Ectodermal cell (in vitro differentiated cells): ENCODE data around the gene CALML4.

Experiments used
- H3K27ac ChIP-seq: 2 replicates; pipeline ENCODE4 v1.7.0; 2013; ENCODE audit warnings: mild to moderate bottlenecking, low read depth, low read length; ENCODE audit not compliant: insufficient read depth, poor library complexity, severe bottlenecking
- H3K27me3 ChIP-seq: 2 replicates; pipeline ENCODE4 v1.7.0; 2013; ENCODE audit warnings: mild to moderate bottlenecking, low read length; ENCODE audit not compliant: insufficient read depth, control insufficient read depth, poor library complexity, severe bottlenecking
- H3K36me3 ChIP-seq: one replicate; pipeline ENCODE4 v1.7.0; 2013; ENCODE audit warnings: low read length; ENCODE audit not compliant: control insufficient read depth, insufficient read depth
- H3K4me1 ChIP-seq: one replicate; pipeline ENCODE4 v1.7.0; 2013; ENCODE audit warnings: low read length; ENCODE audit not compliant: control insufficient read depth, insufficient read depth
- H3K4me3 ChIP-seq: 2 replicates; pipeline ENCODE4 v1.7.0; 2013; ENCODE audit warnings: low read depth, low read length, control low read depth; ENCODE audit not compliant: insufficient read depth
- H3K9me3 ChIP-seq: 2 replicates; pipeline ENCODE4 v1.7.0; 2013; ENCODE audit warnings: mild to moderate bottlenecking, low read length, moderate library complexity; ENCODE audit not compliant: control insufficient read depth
- WGBS, 2 experiments: methylation state at CpG; one replicate each; pipeline ENCODE4 v1.1.7; 2013; ENCODE audit warnings: missing lambda C conversion rate in 2 of 2; 5-methylcytosine and 5-hydroxymethylcytosine counted together

CALML4 gene

DNA sequence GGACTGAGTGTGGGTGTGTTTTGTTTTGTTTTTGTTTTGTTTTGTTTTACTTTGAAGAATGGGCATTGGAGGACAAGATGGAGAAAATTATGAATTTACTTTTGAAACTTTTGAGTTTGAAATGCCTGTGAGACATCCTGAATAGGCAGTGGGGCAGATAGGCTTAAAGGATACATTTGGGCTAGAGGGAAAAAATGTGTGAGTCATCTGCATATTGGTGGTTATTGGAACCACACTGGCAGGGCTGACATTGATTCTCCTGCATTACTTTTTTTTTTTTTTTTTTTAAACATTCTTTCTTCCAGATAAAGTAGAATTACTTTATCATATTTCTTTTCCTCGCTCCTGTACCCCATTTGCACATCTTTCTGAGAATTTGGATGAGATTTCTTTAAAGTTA, 56.1 kb downstream of the CALML4 start:
- H3K9me3 ChIP-seq = no peaks in the 10 kb centered on the region
- no CpG with 5 or more reads among the region's 1 CpG for WGBS, 2 experiments
- H3K4me1 ChIP-seq = no peaks in the 10 kb centered on the region
- H3K27me3 ChIP-seq = no peaks in the 10 kb centered on the region
- no peak overlapping the region for H3K27ac ChIP-seq
- H3K4me3 ChIP-seq = no peak overlapping the region
- H3K36me3 ChIP-seq = peaks cover 5% of the 10 kb centered on the region

DNA sequence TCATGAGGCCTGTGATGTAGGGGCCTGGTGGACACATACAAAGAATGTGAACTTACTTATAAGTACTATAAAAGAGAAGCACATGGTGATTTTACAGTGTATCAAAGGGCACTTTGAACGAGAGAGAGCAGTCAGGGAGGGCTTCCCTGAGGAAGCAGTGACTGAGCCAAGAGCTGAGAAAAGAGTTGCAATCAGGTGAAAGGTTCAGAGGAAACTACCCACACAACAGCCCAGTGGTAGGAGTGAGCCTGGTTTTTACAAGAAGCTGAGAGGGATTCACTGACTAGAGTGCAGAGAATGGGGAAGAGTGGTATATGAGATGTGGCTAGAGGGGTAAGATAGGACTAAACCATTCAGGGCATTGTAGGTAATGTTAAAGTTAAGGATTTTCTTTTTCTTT, 57.1 kb downstream of the CALML4 start:
- no peaks in the 10 kb centered on the region for H3K4me1 ChIP-seq
- peaks cover 5% of the 10 kb centered on the region for H3K36me3 ChIP-seq
- H3K27ac ChIP-seq = no peak overlapping the region
- no peak overlapping the region for H3K4me3 ChIP-seq
- 83 to 96% methylated on average over 1 of the region's 1 CpG for WGBS, 2 experiments
- H3K9me3 ChIP-seq = no peaks in the 10 kb centered on the region
- H3K27me3 ChIP-seq = no peaks in the 10 kb centered on the region

DNA sequence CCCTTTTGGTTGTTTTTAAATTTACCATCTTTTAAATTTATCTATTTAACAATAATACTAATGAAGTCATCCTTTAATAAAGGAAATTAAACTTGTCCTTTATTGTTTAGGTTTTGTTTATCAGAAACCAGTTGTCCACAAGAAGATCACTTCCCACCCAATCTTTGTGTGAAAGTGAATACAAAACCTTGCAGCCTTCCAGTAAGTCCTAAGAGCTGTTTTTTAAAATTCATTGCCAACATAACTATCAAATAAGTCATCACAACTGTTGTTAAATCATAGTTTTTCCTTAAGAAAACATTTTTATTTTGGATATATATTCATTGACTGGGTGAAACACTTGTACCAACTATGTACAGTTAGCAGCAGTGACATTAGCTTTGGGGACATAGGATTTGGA, 59.4 kb downstream of the CALML4 start:
- Histone ChIP-seq H3K36me3 (peaks cover 5% of the 10 kb centered on the region), H3K4me3 (no peak overlapping the region), H3K9me3 (no peaks in the 10 kb centered on the region), H3K27ac (no peak overlapping the region), H3K27me3 (no peaks in the 10 kb centered on the region), H3K4me1 (no peaks in the 10 kb centered on the region)

- no CpG with 5 or more reads among the region's 1 CpG for WGBS, 2 experiments
- Histone ChIP-seq H3K4me3 (no peak overlapping the region), H3K27ac (no peak overlapping the region), H3K4me1 (no peaks in the 10 kb centered on the region), H3K9me3 (no peaks in the 10 kb centered on the region), H3K36me3 (peaks cover 5% of the 10 kb centered on the region), H3K27me3 (no peaks in the 10 kb centered on the region)
Observed at GRCh38 chr15:68143785-68144184, 61.3 kb downstream of the CALML4 start.

DNA sequence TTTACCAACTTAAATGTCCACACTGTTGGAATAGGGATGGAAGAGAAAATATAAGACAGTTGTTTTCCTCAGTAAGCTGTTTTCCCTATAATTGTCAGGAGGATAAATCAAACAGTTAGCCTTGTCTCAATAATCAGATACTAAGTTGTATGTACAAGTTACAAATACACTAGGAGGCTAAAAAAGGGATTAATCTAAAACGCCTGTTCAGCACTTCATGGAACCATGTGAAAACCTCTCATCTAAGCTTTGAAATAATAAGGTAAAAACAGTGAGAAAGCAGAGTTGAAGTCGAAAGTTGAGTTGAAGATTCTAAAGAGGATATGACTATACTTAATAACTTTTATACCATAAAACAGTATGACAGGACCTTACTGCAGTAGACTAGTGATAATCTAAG, 62.0 kb downstream of the CALML4 start:
- Histone ChIP-seq H3K4me1 (no peaks in the 10 kb centered on the region), H3K27me3 (no peaks in the 10 kb centered on the region), H3K36me3 (peaks cover 5% of the 10 kb centered on the region), H3K27ac (no peak overlapping the region), H3K9me3 (no peaks in the 10 kb centered on the region), H3K4me3 (no peak overlapping the region)
- 100% methylated on average over 1 of the region's 2 CpGs; no CpG with 5 or more reads in 1 of the 2 experiments for WGBS, 2 experiments
